ENCODE results near the gene MPV17L2.

- no peak for TF ChIP-seq CTCF (IDR thresholded peaks at IDR 0.05)
- no peak for TF ChIP-seq POLR2A (IDR thresholded peaks at IDR 0.05; ENCODE audit: low read depth)
- TF ChIP-seq EP300 (IDR thresholded peaks at IDR 0.05) = no peak
These were observed 18.0 kb upstream of the MPV17L2 start for GRCh38 chr19:18174983-18175382.
